ENCODE results near the gene MTHFD2L. TPM values are rescaled to one million over a fixed set of nuclear protein-coding genes. Genes with fewer than 3 reads are reported as not detected.
A peak's percentile ranks its signal among the peaks of the same experiment; 100 is the strongest.

MTHFD2L gene
- total RNA-seq (2021) = 10.0 and 11.6 TPM in 2 replicates
- long read RNA-seq, transcript MTHFD2L-203 (8 exons, 2,354 nt) = minor isoform, 7 of 50 reads
- long read RNA-seq, transcript MTHFD2L-208 (2 exons, 2,363 nt) = major isoform, 17 of 50 reads
- long read RNA-seq, partial matches to known transcripts = 3 of 50 reads
- long read RNA-seq, other reads (novel, unspliced or antisense) = 22 of 50 reads

DNA sequence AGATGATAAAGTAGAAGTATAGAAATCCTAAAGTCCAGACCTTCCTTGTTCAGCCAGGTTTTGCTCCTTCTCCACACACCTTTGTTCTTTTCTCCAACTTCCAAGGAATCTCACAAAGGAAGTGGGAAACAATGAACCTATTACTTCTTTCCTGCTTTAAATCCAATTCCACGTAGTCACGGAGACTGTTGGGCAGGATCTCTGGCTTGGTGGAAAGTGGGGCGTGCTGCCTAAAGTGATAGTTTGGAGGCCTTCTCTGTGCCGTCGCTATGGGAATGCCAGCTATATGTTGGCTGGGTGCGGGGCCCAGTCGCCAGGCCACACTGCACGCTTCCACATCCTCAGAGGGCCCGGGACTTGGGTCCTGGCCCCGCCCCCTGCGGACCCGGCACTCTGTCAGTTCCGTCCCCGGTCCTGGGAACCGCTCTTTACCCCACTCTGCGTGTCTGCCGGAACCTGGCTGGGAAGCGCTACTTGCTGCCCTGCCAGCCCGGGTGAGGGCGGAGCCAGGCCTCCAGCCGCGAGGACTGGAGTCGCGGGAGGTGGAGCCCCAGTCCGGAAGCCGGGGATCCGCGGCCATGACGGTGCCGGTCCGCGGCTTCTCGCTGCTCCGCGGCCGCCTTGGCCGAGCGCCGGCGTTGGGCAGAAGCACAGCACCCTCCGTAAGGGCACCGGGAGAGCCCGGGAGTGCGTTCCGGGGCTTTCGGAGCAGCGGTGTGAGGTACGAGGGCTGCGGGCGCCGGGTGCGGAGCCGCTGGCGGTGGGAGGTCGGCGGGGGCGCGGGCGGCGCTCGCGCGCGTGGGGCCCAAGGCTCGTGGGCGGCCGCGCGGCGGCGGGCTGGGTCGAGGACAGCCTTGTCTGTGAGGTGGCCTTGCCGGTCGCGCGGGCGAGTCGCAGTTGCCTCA, at the start of gene MTHFD2L:
MTHFD2L (plus strand) TSS at position 558 of the 905 bp plus-strand sequence; CDS start at position 579, 21 bp downstream.
- H4K8ac ChIP-seq (replicated peaks; ENCODE audit: insufficient read length, low read depth, low read length) = no peak within 1 kb of the TSS
- H3K4me1 ChIP-seq (ENCODE audit: insufficient read depth, low read length) = no peaks in the 10 kb centered on the region
- peak within 1 kb of the TSS; percentile 95 for H3K14ac ChIP-seq (ENCODE audit: insufficient read depth, low read length)
- peak; percentile 95 for DNase-seq
- H2BK120ac ChIP-seq (ENCODE audit: low read depth, low read length, poor library complexity, severe bottlenecking) = no peak within 1 kb of the TSS
- no peak within 1 kb of the TSS for H4K91ac ChIP-seq (ENCODE audit: insufficient read length, low read depth, low read length)
- no peaks in the 10 kb centered on the region for H3K27me3 ChIP-seq (ENCODE audit: insufficient read depth, low read length)
- H3K4ac ChIP-seq (ENCODE audit: low read depth, low read length) = no peak within 1 kb of the TSS; the same call in 1 of the 2 replicates
- peak within 1 kb of the TSS; percentile 56 for H3T11ph ChIP-seq (ENCODE audit: low read length)
- Mint-ChIP-seq H3K36me3 (ENCODE audit: insufficient read depth in 1 of 3, low read depth in 3 of 3) (peaks cover 5 to 26% (median 20%) of the 10 kb centered on the region in 3 experiments; a peak in 5 of 7 replicates), H3K27ac (peak within 1 kb of the TSS; percentile 80 to 93 (median 84); a peak in 6 of 7 replicates), H3K4me3 (peak within 1 kb of the TSS; percentile 85 to 90), H3K4me1 (peaks cover 27 to 34% of the 10 kb centered on the region in 2 experiments), H3K27me3 (ENCODE audit: low read depth) (no peaks in the 10 kb centered on the region), H3K9me3 (no peaks in the 10 kb centered on the region)
- H2AK5ac ChIP-seq (ENCODE audit: insufficient read length, low read length) = no peak within 1 kb of the TSS
- no peaks in the 10 kb centered on the region for H3K9me3 ChIP-seq (ENCODE audit: control insufficient read depth, low read depth, low read length)
- no peaks in the 10 kb centered on the region for H4K20me1 ChIP-seq (ENCODE audit: control insufficient read depth, insufficient read depth, insufficient read length)
- H2BK15ac ChIP-seq (ENCODE audit: low read depth, low read length) = no peak within 1 kb of the TSS
- H2AFZ ChIP-seq (ENCODE audit: low read length) = peak within 1 kb of the TSS; percentile 70
- no peak for TF ChIP-seq CTCF (conservative IDR thresholded peaks at IDR 0.05)
- peaks cover 5% of the 10 kb centered on the region for H3K23me2 ChIP-seq (ENCODE audit: insufficient read length, low read depth, low read length, poor library complexity, severe bottlenecking)
- H3K4me2 ChIP-seq (ENCODE audit: insufficient read depth, insufficient read length, low read length) = peak within 1 kb of the TSS; percentile 84
- H2BK20ac ChIP-seq (ENCODE audit: low read depth, low read length, poor library complexity, severe bottlenecking) = no peak within 1 kb of the TSS
- peak within 1 kb of the TSS; percentile 86 for H3K18ac ChIP-seq (ENCODE audit: insufficient read length, low read depth, low read length)
- no peak within 1 kb of the TSS for H3K23ac ChIP-seq (ENCODE audit: insufficient read length, low read depth, low read length)
- no peaks in the 10 kb centered on the region for H3K79me1 ChIP-seq (ENCODE audit: insufficient read depth, low read depth, low read length, poor library complexity, severe bottlenecking)
- no peak within 1 kb of the TSS for H3K56ac ChIP-seq (ENCODE audit: insufficient read length, low read depth, low read length)
- H3K9ac ChIP-seq (ENCODE audit: extremely low read depth, insufficient read length, low read length) = peak within 1 kb of the TSS; percentile 91
- H3K79me2 ChIP-seq (ENCODE audit: insufficient read depth, low read length) = peaks cover 13% of the 10 kb centered on the region; the same call in 1 of the 2 replicates
- H2BK5ac ChIP-seq (ENCODE audit: insufficient read length, low read length) = peak within 1 kb of the TSS; percentile 60
- no CpG with 5 or more reads among the region's 78 CpGs for WGBS (ENCODE audit: extremely low coverage, insufficient read length, low lambda C conversion rate)
- no peak within 1 kb of the TSS for H2BK12ac ChIP-seq (ENCODE audit: insufficient read length, low read depth, low read length)
- peak within 1 kb of the TSS; percentile 23 for H4K5ac ChIP-seq (ENCODE audit: insufficient read length, low read depth, low read length)
- peak within 1 kb of the TSS; percentile 69 for H3K27ac ChIP-seq (ENCODE audit: insufficient read length, low read depth, low read length)

All from H9 (cell line).